Epithelial cell of esophagus (primary cell): Measurements from ENCODE around the gene CGB3.

Experiments
- DNase-seq: peaks from one replicate; pipeline ENCODE4 v3.0.0; 2010; ENCODE audit warnings: low read depth
- H3K4me3 ChIP-seq: 2 replicates; pipeline ENCODE4 v1.5.1; 2011; ENCODE audit warnings: mild to moderate bottlenecking, low read length, control low read depth
- CTCF ChIP-seq: IDR thresholded peaks from 2 replicates; pipeline ENCODE4 v1.5.1; 2011; ENCODE audit warnings: low read depth, mild to moderate bottlenecking, low read length, control low read depth, inconsistent platforms; ENCODE audit not compliant: insufficient read depth; ENCODE audit errors: missing control alignments

Gene CGB3

GRCh38 chr19:48986211-48986610, 37.9 kb downstream of the CGB3 start:
- no peak for DNase-seq
- no peak overlapping the region for H3K4me3 ChIP-seq
- no peak for TF ChIP-seq CTCF

- TF ChIP-seq CTCF: no peak
- no peak for DNase-seq
- no peak overlapping the region for H3K4me3 ChIP-seq
These were observed 38.4 kb downstream of the CGB3 start for GRCh38 chr19:48985711-48986110.

- DNase-seq: no peak
- no peak for TF ChIP-seq CTCF
- H3K4me3 ChIP-seq: no peak overlapping the region
These were observed 41.9 kb downstream of the CGB3 start for GRCh38 chr19:48982280-48982679.

- DNase-seq: no peak
- TF ChIP-seq CTCF: no peak
- H3K4me3 ChIP-seq: no peak overlapping the region
These were observed 47.1 kb downstream of the CGB3 start for GRCh38 chr19:48977061-48977460.

- TF ChIP-seq CTCF: no peak
- no peak for DNase-seq
- H3K4me3 ChIP-seq: no peak overlapping the region
These were observed 47.9 kb downstream of the CGB3 start for GRCh38 chr19:48975947-48976847.
